Head of caudate nucleus (tissue), 42 donors: ENCODE measurements around the gene SERPINF2.

ENCODE experiments used
- DNase-seq, 42 donors: peaks; one replicate each; pipeline versions ENCODE4 v3.0.0 to v3.0.0-alpha.2; 2020 to 2021; ENCODE audit warnings: mixed read lengths in 7 of 42
- intact Hi-C: fragments of 100-400 bp; cut with DNase I; formaldehyde crosslinking; loops from one replicate; pipeline ENCODE4 v1.15.0; 2022

The SERPINF2 gene

DNA sequence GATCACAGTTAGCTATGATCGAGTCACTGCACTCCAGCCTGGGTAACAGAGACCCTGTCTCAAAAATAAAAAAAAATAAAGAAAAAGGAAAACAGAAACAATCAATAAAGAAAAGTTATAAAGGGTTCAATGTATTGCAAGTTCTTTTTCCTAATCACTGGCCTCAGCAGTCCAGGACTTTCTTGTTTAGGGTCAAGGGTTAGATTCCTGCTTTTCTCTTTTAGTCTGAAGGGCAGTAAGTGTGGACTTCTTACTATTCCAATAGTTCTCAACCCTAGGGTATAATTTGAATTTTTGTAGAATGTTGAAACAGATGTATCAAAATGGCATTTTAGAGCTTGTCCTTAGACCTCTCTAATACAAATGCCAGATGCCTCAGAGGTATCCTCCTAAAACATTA is 59.8 kb downstream of the SERPINF2 start:
- no peak for DNase-seq
- intact Hi-C loops = no loop called here

- intact Hi-C loops = no loop called here
- DNase-seq = no peak
Observed at GRCh38 chr17:1803280-1803679, 60.6 kb downstream of the SERPINF2 start.
